Left lung (tissue), 10 donors: ENCODE data around the gene ZNF467. TPM values are rescaled to one million over a fixed set of nuclear protein-coding genes. Genes with fewer than 3 reads are reported as not detected.

Experiments
- ATAC-seq: fragments of 200-7000 bp; cut with Tn5 transposase; one replicate; pipeline ENCODE4 v1.9.1; 2020; ENCODE audit warnings: moderate library complexity
- DNase-seq, 4 donors: peaks; one replicate each; pipeline ENCODE4 v3.0.0-alpha.2; 2013 to 2020
- H3K27ac ChIP-seq, 2 donors: fragments of 200-600 bp; sonication (generic) in 1 of 2; one replicate each; pipeline versions ENCODE4 v1.5.0 to v1.8.0; 2020 to 2021
- H3K27me3 ChIP-seq, 2 donors: fragments of 200-600 bp; sonication (generic) in 1 of 2; one replicate each; pipeline versions ENCODE4 v1.5.0 to v1.8.0; 2020 to 2021
- H3K36me3 ChIP-seq, 2 donors: fragments of 200-600 bp; sonication (generic) in 1 of 2; one replicate each; pipeline versions ENCODE4 v1.5.0 to v1.8.0; 2020 to 2021
- H3K4me1 ChIP-seq, 2 donors: fragments of 200-600 bp; one replicate each; pipeline ENCODE4 v1.8.0; 2021
- H3K4me3 ChIP-seq, 2 donors: fragments of 200-600 bp; sonication (generic) in 1 of 2; one replicate each; pipeline versions ENCODE4 v1.5.0 to v1.8.0; 2020 to 2021; ENCODE audit warnings: mild to moderate bottlenecking in 1 of 2
- H3K9me3 ChIP-seq, 2 donors: fragments of 200-600 bp; sonication (generic) in 1 of 2; one replicate each; pipeline versions ENCODE4 v1.5.0 to v1.8.0; 2020 to 2021
- CTCF ChIP-seq, 2 donors: fragments of 200-600 bp; sonication (generic) in 1 of 2; IDR thresholded peaks; one replicate each; pipeline versions ENCODE4 v1.5.0 to v1.8.0; 2021; ENCODE audit warnings: antibody characterized with exemption in 2 of 2
- intact Hi-C, 2 donors: fragments of 100-400 bp; cut with DNase I; formaldehyde crosslinking; loops; one replicate each; pipeline versions ENCODE4 v1.11.2 to v1.14.2; 2022
- polyA plus RNA-seq, 6 donors: library from polyadenylated mRNA; unstranded; fragments of 120-200 nt; gene quantifications; one replicate each; pipeline ENCODE4 v1.2.1, GENCODE V29; 2013; ENCODE audit not compliant: insufficient read length in 6 of 6
- total RNA-seq, 2 donors: library from RNA; stranded (reverse); fragmentation: NEBNext Ultra II Directional; extraction: Animal tissue kit (Norgen Biotek cat#: 25700); gene quantifications; one replicate each; pipeline ENCODE4 v1.2.1, GENCODE V29; 2021
- donor health status: DM: no; HTN: yes; CAD: no.
- donor health status: DM: no; HTN: no; CAD: no.

Gene ZNF467
- total and polyA plus RNA-seq, 8 donors: 20.8 to 36.9 (median 29.3) TPM

DNA sequence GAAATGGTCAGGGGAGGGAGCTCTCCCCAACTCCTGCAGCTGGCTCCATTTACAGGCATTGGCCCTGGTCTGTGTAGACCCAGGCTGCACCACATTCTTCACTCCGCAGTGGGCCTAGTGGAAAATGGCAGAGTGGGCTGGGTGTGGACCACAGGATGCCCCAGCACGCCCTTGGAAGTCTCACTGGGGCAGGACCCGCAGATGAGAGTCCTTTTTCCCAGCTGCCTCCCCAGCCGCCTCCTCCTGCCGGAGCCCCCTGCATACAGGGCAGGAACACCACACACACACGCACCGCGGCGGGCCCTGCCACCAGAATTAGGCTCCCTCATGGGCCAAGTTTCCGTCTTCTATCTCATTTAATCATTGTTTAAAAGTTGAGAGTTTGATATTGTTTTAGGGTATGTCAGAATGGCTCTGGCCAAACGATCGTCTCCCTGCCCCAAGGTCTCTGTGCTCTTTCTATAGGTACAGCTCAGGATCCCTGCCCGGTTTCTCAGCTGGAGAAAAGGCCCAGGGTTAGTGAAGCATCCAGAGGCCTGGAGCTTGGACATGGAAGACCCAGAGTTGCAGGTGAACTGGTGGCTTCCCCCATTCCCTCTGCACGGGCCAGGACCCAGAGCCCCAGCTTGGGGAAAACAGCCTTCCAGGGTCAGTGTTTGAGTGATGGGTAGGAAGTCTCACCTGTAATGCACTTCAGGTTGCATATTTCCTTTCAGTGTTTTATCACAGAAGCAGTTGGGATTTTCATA, 42.0 kb downstream of the ZNF467 start:
- no peak overlapping the region for H3K27ac ChIP-seq
- no peak for TF ChIP-seq CTCF (IDR thresholded peaks at IDR 0.05)
- H3K4me3 ChIP-seq: no peak overlapping the region
- peaks cover 0 to 76% of the 10 kb centered on the region in 2 donors for H3K36me3 ChIP-seq
- ATAC-seq: no peak
- intact Hi-C loops: no loop called here
- DNase-seq: peak in 1 of 4 donors; percentile 65
- H3K4me1 ChIP-seq: no peaks in the 10 kb centered on the region
- H3K9me3 ChIP-seq: no peaks in the 10 kb centered on the region
- peaks cover 0 to 9% of the 10 kb centered on the region in 2 donors for H3K27me3 ChIP-seq

DNA sequence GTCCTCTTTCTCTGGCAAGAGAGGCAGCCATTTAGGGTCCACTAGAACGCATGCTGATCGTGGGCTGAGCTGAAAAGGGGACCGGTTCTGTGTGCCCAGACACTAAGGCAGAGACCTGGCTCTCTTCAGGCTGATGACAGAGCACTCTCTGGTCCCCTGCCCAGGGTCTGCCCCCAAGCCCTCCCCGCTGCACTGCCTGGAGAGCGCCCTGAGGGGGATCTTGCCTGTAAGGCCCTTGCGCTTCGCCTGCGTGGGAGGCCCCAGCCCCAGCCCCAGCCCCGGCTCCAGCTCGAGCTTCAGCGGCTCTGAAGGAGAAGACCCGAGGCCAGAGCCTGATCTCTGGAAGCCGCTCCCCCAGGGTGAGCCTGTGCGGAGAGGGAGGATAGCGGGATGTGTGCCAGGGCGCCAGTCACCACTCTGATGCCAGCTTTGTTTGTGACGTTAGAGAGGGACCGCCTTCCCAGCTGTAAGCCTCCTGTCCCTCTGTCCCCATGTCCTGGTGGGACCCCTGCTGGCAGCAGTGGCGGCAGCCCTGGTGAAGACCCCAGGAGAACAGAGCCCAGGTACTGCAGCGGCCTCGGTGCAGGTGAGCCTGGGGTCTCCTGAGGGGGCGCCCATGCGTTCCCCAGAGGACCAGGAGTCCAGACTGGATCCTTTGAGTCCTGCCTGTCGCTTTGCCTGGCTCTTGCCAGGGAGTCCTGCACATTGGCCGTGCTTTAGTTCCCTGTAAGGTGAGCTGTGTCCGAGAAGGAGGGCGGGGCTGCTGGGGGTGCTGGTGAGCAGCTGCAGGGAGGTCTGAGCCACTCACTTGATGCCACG, 43.2 kb downstream of the ZNF467 start:
- H3K27ac ChIP-seq: no peak overlapping the region
- DNase-seq: peak in 1 of 4 donors; percentile 79
- no peaks in the 10 kb centered on the region for H3K9me3 ChIP-seq
- H3K4me1 ChIP-seq: no peaks in the 10 kb centered on the region
- no peaks in the 10 kb centered on the region for H3K27me3 ChIP-seq
- no peak overlapping the region for H3K4me3 ChIP-seq
- TF ChIP-seq CTCF (IDR thresholded peaks at IDR 0.05): no peak
- intact Hi-C loops: no loop called here
- H3K36me3 ChIP-seq: peaks cover 0 to 86% of the 10 kb centered on the region in 2 donors
- ATAC-seq: no peak

DNA sequence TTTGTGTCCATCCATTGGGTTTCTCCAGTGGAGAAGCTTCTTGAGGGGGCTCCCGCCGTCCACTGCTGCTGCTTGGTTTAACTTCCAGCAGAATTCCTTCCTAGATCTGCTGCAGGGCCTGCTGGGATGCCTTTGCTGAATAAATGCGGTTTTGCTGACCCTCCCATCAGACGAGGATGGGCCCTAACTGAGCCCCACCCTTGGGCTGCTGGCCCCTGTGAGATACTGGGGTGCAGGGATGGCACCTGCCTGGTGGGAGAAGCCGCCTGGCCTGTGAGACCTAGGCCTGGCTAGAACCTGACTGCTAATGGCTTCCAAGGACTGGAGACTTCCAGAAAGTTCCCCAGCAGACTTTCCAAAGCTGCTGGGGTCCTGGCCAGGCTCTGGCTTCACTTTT, 43.8 kb downstream of the ZNF467 start:
- DNase-seq (no peak), ATAC-seq (no peak)
- no peaks in the 10 kb centered on the region for H3K9me3 ChIP-seq
- no peaks in the 10 kb centered on the region for H3K4me1 ChIP-seq
- intact Hi-C loops: no loop called here
- H3K27me3 ChIP-seq: no peaks in the 10 kb centered on the region
- TF ChIP-seq CTCF (IDR thresholded peaks at IDR 0.05): no peak
- H3K27ac ChIP-seq: no peak overlapping the region
- no peak overlapping the region for H3K4me3 ChIP-seq
- peaks cover 0 to 92% of the 10 kb centered on the region in 2 donors for H3K36me3 ChIP-seq

GRCh38 chr7:149728491-149729375, 44.7 kb downstream of the ZNF467 start:
- DNase-seq: peak in 1 of 4 donors; percentile 75
- TF ChIP-seq CTCF (IDR thresholded peaks at IDR 0.05): no peak
- no peak for ATAC-seq
- Histone ChIP-seq H3K27ac (no peak overlapping the region), H3K36me3 (peaks cover 0 to 98% of the 10 kb centered on the region in 2 donors), H3K27me3 (no peaks in the 10 kb centered on the region), H3K4me3 (no peak overlapping the region), H3K9me3 (no peaks in the 10 kb centered on the region), H3K4me1 (no peaks in the 10 kb centered on the region)
- intact Hi-C loops: no loop called here
